RWPE2 (cell line): ENCODE data around the gene C7orf33.

Experiments used
- ATAC-seq: fragments of 200-7000 bp; cut with Tn5 transposase; 3 replicates; pipeline ENCODE4 v1.9.1; 2021; ENCODE audit warnings: low read depth
- DNase-seq: peaks from one replicate; pipeline ENCODE4 v3.0.0-alpha.2; 2020; ENCODE audit warnings: low spot score
- H3K27ac ChIP-seq: fragments of 450-650 bp; 2 replicates; pipeline ENCODE4 v1.5.1; 2017; ENCODE audit warnings: mild to moderate bottlenecking; ENCODE audit not compliant: poor library complexity, severe bottlenecking
- H3K27me3 ChIP-seq: fragments of 250-450 bp; sonication (Bioruptor Pico); 2 replicates; pipeline ENCODE4 v1.5.1; 2021; ENCODE audit warnings: mild to moderate bottlenecking, moderate library complexity; ENCODE audit not compliant: insufficient read depth, poor library complexity, severe bottlenecking
- H3K36me3 ChIP-seq: fragments of 250-450 bp; sonication (Bioruptor Pico); 2 replicates; pipeline ENCODE4 v1.5.1; 2020; ENCODE audit warnings: low read depth, mild to moderate bottlenecking, moderate library complexity
- H3K4me1 ChIP-seq: fragments of 250-450 bp; sonication (Bioruptor Pico); 2 replicates; pipeline ENCODE4 v1.5.1; 2021; ENCODE audit warnings: mild to moderate bottlenecking, moderate library complexity; ENCODE audit not compliant: insufficient read depth, poor library complexity, severe bottlenecking
- H3K4me3 ChIP-seq: fragments of 250-450 bp; sonication (Bioruptor Pico); 2 replicates; pipeline ENCODE4 v1.5.1; 2021; ENCODE audit warnings: mild to moderate bottlenecking, moderate library complexity; ENCODE audit not compliant: severe bottlenecking
- H3K9me3 ChIP-seq: fragments of 250-450 bp; sonication (Bioruptor Pico); 2 replicates; pipeline ENCODE4 v1.5.1; 2021; ENCODE audit warnings: mild to moderate bottlenecking, moderate library complexity; ENCODE audit not compliant: severe bottlenecking
- TF ChIP-seq, protein P1 (sequence below): fragments of 450-650 bp; IDR thresholded peaks from one replicate; pipeline ENCODE4 v1.5.1; 2017; ENCODE audit warnings: mild to moderate bottlenecking, moderate library complexity; ENCODE audit not compliant: poor library complexity, severe bottlenecking

The C7orf33 gene

GRCh38 chr7:148628011-148628410 lies 37.4 kb downstream of the C7orf33 start:
- Histone ChIP-seq H3K4me3 (no peak overlapping the region), H3K36me3 (no peaks in the 10 kb centered on the region), H3K9me3 (no peaks in the 10 kb centered on the region), H3K27me3 (no peaks in the 10 kb centered on the region), H3K4me1 (no peaks in the 10 kb centered on the region), H3K27ac (no peak overlapping the region)
- ATAC-seq (no peak), DNase-seq (no peak)
- TF ChIP-seq, protein P1, sequence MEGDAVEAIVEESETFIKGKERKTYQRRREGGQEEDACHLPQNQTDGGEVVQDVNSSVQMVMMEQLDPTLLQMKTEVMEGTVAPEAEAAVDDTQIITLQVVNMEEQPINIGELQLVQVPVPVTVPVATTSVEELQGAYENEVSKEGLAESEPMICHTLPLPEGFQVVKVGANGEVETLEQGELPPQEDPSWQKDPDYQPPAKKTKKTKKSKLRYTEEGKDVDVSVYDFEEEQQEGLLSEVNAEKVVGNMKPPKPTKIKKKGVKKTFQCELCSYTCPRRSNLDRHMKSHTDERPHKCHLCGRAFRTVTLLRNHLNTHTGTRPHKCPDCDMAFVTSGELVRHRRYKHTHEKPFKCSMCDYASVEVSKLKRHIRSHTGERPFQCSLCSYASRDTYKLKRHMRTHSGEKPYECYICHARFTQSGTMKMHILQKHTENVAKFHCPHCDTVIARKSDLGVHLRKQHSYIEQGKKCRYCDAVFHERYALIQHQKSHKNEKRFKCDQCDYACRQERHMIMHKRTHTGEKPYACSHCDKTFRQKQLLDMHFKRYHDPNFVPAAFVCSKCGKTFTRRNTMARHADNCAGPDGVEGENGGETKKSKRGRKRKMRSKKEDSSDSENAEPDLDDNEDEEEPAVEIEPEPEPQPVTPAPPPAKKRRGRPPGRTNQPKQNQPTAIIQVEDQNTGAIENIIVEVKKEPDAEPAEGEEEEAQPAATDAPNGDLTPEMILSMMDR: no peak

DNA sequence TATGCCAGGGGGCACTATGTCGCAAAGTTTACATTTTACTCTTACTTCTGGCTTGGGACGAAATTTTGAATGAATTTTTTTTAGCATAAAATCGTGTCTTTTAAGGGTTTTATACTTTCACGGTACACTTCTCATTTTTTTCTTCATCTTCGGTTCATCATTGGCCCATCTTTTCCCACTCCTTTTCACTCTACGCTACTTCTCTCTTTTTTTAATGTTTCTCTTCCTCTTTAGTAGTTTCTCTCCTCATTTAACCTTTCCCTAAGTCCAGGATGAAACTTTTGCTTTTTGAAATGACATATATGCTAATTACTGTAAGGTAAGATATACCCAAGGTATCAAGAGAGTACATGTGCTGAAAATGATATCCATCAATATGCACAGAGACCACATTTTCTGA lies 39.5 kb downstream of the C7orf33 start:
- no peak overlapping the region for H3K27ac ChIP-seq
- no peaks in the 10 kb centered on the region for H3K27me3 ChIP-seq
- H3K36me3 ChIP-seq: no peaks in the 10 kb centered on the region
- DNase-seq (no peak), ATAC-seq (no peak)
- TF ChIP-seq, protein P1: no peak
- no peaks in the 10 kb centered on the region for H3K9me3 ChIP-seq
- H3K4me1 ChIP-seq: no peaks in the 10 kb centered on the region
- H3K4me3 ChIP-seq: no peak overlapping the region

GRCh38 chr7:148633761-148634160 lies 43.2 kb downstream of the C7orf33 start:
- DNase-seq (no peak), ATAC-seq (0 out of 3 replicates have a peak, but pooled peaks have one; percentile 21)
- no peaks in the 10 kb centered on the region for H3K4me1 ChIP-seq
- no peak overlapping the region for H3K4me3 ChIP-seq
- H3K27me3 ChIP-seq: no peaks in the 10 kb centered on the region
- H3K36me3 ChIP-seq: no peaks in the 10 kb centered on the region
- TF ChIP-seq, protein P1: no peak
- H3K27ac ChIP-seq: no peak overlapping the region
- H3K9me3 ChIP-seq: no peaks in the 10 kb centered on the region

DNA sequence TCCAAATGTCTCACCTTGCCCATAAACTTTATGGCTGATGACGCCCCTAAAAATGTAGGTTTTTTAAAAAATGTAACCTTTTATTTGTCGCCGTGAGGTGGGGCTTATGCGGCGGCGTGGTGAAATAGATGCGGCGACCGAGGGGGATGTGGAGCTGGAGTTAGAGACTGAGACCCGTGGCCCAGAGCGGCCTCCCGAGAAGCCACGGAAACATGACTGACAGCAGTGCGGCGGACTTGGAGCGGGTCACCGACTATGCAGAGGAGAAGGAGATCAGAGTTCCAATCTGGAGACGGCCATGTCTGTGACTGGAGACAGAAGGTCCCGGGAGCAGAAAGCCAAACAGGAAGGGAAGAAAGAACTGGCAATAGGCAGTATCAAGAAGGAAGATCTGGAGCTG lies 46.5 kb downstream of the C7orf33 start:
- TF ChIP-seq, protein P1: no peak
- ATAC-seq (no peak), DNase-seq (no peak)
- H3K4me1 ChIP-seq: no peaks in the 10 kb centered on the region
- H3K4me3 ChIP-seq: no peak overlapping the region
- H3K36me3 ChIP-seq: no peaks in the 10 kb centered on the region
- no peak overlapping the region for H3K27ac ChIP-seq
- H3K9me3 ChIP-seq: no peaks in the 10 kb centered on the region
- H3K27me3 ChIP-seq: no peaks in the 10 kb centered on the region

- DNase-seq (no peak), ATAC-seq (no peak)
- TF ChIP-seq, protein P1: no peak
- Histone ChIP-seq H3K9me3 (no peaks in the 10 kb centered on the region), H3K4me3 (no peak overlapping the region), H3K27me3 (no peaks in the 10 kb centered on the region), H3K27ac (no peak overlapping the region), H3K4me1 (peaks cover 7% of the 10 kb centered on the region), H3K36me3 (no peaks in the 10 kb centered on the region)
These were observed 55.3 kb downstream of the C7orf33 start for GRCh38 chr7:148645898-148646297.
